Panc1 (cell line): ENCODE measurements around the gene ZCCHC10. TPM values are rescaled to one million over a fixed set of nuclear protein-coding genes. Genes with fewer than 3 reads are reported as not detected.

Source experiments
- ATAC-seq: fragments of 200-7000 bp; cut with Tn5 transposase; 2 replicates; pipeline ENCODE4 v1.9.1; 2020; ENCODE audit warnings: mild to moderate bottlenecking, moderate library complexity
- BruUV-seq: library from RNA; stranded (reverse); fragments of 400-500 nt; replicated peaks from 2 replicates; lab custom pipeline; 2021; lab: Mats Ljungman, UMichigan
- CTCF ChIA-PET: fragments of 300-600 bp; sonication (Branson Sonifier 250); formaldehyde crosslinking; loops from one replicate; lab custom pipeline; 2022; ENCODE audit warnings: antibody characterized with exemption; lab: Charles Lee
- POLR2A ChIA-PET: fragments of 300-600 bp; sonication (Branson Sonifier 250); formaldehyde crosslinking; loops from one replicate; lab custom pipeline; 2022; ENCODE audit warnings: antibody characterized with exemption; lab: Charles Lee
- DNase-seq: peaks from one replicate; pipeline ENCODE4 v3.0.0-alpha.2; 2010; ENCODE audit warnings: low read depth, low spot score
- H3K27ac ChIP-seq: 2 replicates; pipeline ENCODE4 v1.5.1; 2011; ENCODE audit warnings: mild to moderate bottlenecking, low read length, inconsistent platforms
- H3K27me3 ChIP-seq: fragments of 200-500 bp; sonication (Bioruptor generic); 2 replicates; pipeline ENCODE4 v1.6.0; 2014; ENCODE audit warnings: low read length, inconsistent platforms; ENCODE audit not compliant: control insufficient read depth, insufficient read depth
- H3K36me3 ChIP-seq: fragments of 200-500 bp; sonication (Bioruptor generic); 2 replicates; pipeline ENCODE4 v1.5.1; 2014; ENCODE audit warnings: inconsistent platforms, mild to moderate bottlenecking, low read length, moderate library complexity; ENCODE audit not compliant: control insufficient read depth, insufficient read depth
- H3K4me1 ChIP-seq: 2 replicates; pipeline ENCODE4 v1.5.1; 2011; ENCODE audit warnings: inconsistent platforms, mild to moderate bottlenecking, low read length, moderate library complexity; ENCODE audit not compliant: control insufficient read depth, insufficient read depth
- H3K4me3 ChIP-seq, 2 experiments: 2 replicates each; pipeline ENCODE4 v1.5.1; 2011 to 2012; ENCODE audit warnings: low read depth in 2 of 2, low read length in 2 of 2, mild to moderate bottlenecking in 2 of 2, inconsistent platforms in 1 of 2, moderate library complexity in 1 of 2
- H3K9me3 ChIP-seq: fragments of 200-500 bp; sonication (Bioruptor generic); 2 replicates; pipeline ENCODE4 v1.5.1; 2014; ENCODE audit warnings: low read depth, mild to moderate bottlenecking, inconsistent platforms, low read length, moderate library complexity; ENCODE audit not compliant: control insufficient read depth, insufficient read depth
- CTCF ChIP-seq: fragments of 450-650 bp; IDR thresholded peaks from 2 replicates; pipeline ENCODE4 v1.5.1; 2017; ENCODE audit warnings: mild to moderate bottlenecking
- POLR2AphosphoS5 ChIP-seq: IDR thresholded peaks from 2 replicates; pipeline ENCODE4 v1.6.1; 2012; ENCODE audit warnings: mild to moderate bottlenecking, low read depth, low read length, moderate library complexity
- REST ChIP-seq, 2 experiments: IDR thresholded peaks; 2 replicates each; pipeline ENCODE4 v1.6.1; 2011 to 2012; ENCODE audit warnings: low read depth in 2 of 2, control low read depth in 1 of 2, low read length in 1 of 2, mild to moderate bottlenecking in 1 of 2, moderate library complexity in 1 of 2; ENCODE audit not compliant: insufficient read depth in 1 of 2
- SIN3A ChIP-seq: IDR thresholded peaks from 2 replicates; pipeline ENCODE4 v1.6.1; 2012; ENCODE audit warnings: low read depth, mild to moderate bottlenecking, low read length, moderate library complexity, borderline replicate concordance; ENCODE audit not compliant: insufficient read depth
- TCF7L2 ChIP-seq: IDR thresholded peaks from 2 replicates; pipeline ENCODE4 v1.6.1; 2011; ENCODE audit warnings: mild to moderate bottlenecking, low read depth, low read length, inconsistent platforms
- in situ Hi-C: cut with HindIII; loops from 2 replicates; pipeline ENCODE4 v1.10.0; 2016; ENCODE audit warnings: low sequenced_read_pairs, low pct_unique_long_range_greater_than_20kb
- intact Hi-C: fragments of 100-400 bp; cut with micrococcal nuclease; formaldehyde crosslinking; loops from one replicate; pipeline ENCODE4 v1.10.0; 2022; ENCODE audit not compliant: unreplicated experiment
- total RNA-seq: library from RNA; stranded (reverse); gene quantifications from one replicate; pipeline ENCODE4 v1.2.1, GENCODE V29; 2021; ENCODE audit not compliant: unreplicated experiment

The ZCCHC10 gene
- total RNA-seq, 1 experiment from 2014 or later = 30.8 TPM

- H3K27me3 ChIP-seq = no peaks in the 10 kb centered on the region
- in situ Hi-C loops (no loop called here), intact Hi-C loops (no loop called here)
- H3K27ac ChIP-seq = no peak overlapping the region
- DNase-seq (no peak), ATAC-seq (no peak)
- TF ChIP-seq TCF7L2 (no peak), SIN3A (no peak), POLR2AphosphoS5 (no peak), CTCF (no peak), REST (IDR thresholded peaks at IDR 0.05; ENCODE audit: insufficient read depth in 1 of 2, low read depth in 2 of 2, low read length in 1 of 2) (no peak)
- H3K4me3 ChIP-seq = no peak overlapping the region
- H3K36me3 ChIP-seq = peaks cover 12% of the 10 kb centered on the region; the same call in 1 of the 2 replicates
- ChIA-PET CTCF (no interaction called here), POLR2A (no interaction called here)
- H3K4me1 ChIP-seq = 0 out of 2 replicates have a peak, but pooled peaks cover 9% of the 10 kb centered on the region
- BruUV-seq = no TSS peak
- no peaks in the 10 kb centered on the region for H3K9me3 ChIP-seq
Measured at GRCh38 chr5:133063965-133064364, 37.6 kb upstream of the ZCCHC10 start.

- in situ Hi-C loops = no loop called here
- CTCF ChIA-PET = no interaction called here
Measured at GRCh38 chr5:133062276-133062675, 35.9 kb upstream of the ZCCHC10 start.

More at GRCh38 chr5:133062276-133062675, 35.9 kb upstream of the ZCCHC10 start:
- POLR2A ChIA-PET = interaction anchor here (0.7 kb wide), 1 partner anchor 9 kb away, joined by 3 read pairs; no protein-coding TSS in a partner anchor
- no peak overlapping the region for H3K4me3 ChIP-seq
- DNase-seq = no peak
- no peak overlapping the region for H3K27ac ChIP-seq
- TSS peak; percentile 24 for BruUV-seq
- ATAC-seq = no peak
- H3K9me3 ChIP-seq = no peaks in the 10 kb centered on the region
- peaks cover 10% of the 10 kb centered on the region for H3K4me1 ChIP-seq
- intact Hi-C loops = no loop called here
- peaks cover 9% of the 10 kb centered on the region; the same call in 1 of the 2 replicates for H3K36me3 ChIP-seq
- no peak for TF ChIP-seq REST (IDR thresholded peaks at IDR 0.05; ENCODE audit: insufficient read depth in 1 of 2, low read depth in 2 of 2, low read length in 1 of 2)
- TF ChIP-seq CTCF = no peak
- TF ChIP-seq POLR2AphosphoS5 = no peak
- TF ChIP-seq TCF7L2 = no peak
- TF ChIP-seq SIN3A = no peak
- no peaks in the 10 kb centered on the region for H3K27me3 ChIP-seq
